Measurements from ENCODE around the gene ATP1A4.
"Not testable (repeated sequence)": the region's sequence is repeated elsewhere in the genome, so short reads cannot be mapped to it uniquely, and the experiment has no call there.

ATP1A4 gene

GRCh38 chr1:160122978-160123495, 28.4 kb upstream of the ATP1A4 start:
- Histone ChIP-seq H3K36me3 (ENCODE audit: control insufficient read depth, insufficient read depth, low read length) (no peaks in the 10 kb centered on the region), H3K4me3 (ENCODE audit: insufficient read depth, low read depth, low read length, poor library complexity, severe bottlenecking) (no peak overlapping the region)

GRCh38 chr1:160123726-160124125, 27.7 kb upstream of the ATP1A4 start:
- Histone ChIP-seq H3K4me3 (ENCODE audit: insufficient read depth, low read depth, low read length, poor library complexity, severe bottlenecking) (no peak overlapping the region), H3K9me3 (ENCODE audit: control insufficient read depth, low read length) (no peaks in the 10 kb centered on the region), H3K27ac (ENCODE audit: insufficient read depth, low read length, poor library complexity, severe bottlenecking) (no peak overlapping the region), H3K4me1 (ENCODE audit: control insufficient read depth, insufficient read depth, low read length, poor library complexity, severe bottlenecking) (no peaks in the 10 kb centered on the region), H3K27me3 (replicated peaks; ENCODE audit: control insufficient read depth, insufficient read depth, low read length, poor library complexity, severe bottlenecking) (no peaks in the 10 kb centered on the region), H3K36me3 (ENCODE audit: control insufficient read depth, insufficient read depth, low read length) (no peaks in the 10 kb centered on the region)
- no peak for DNase-seq

More at GRCh38 chr1:160122978-160123495, 28.4 kb upstream of the ATP1A4 start:
- Histone ChIP-seq H3K27me3 (replicated peaks; ENCODE audit: control insufficient read depth, insufficient read depth, low read length, poor library complexity, severe bottlenecking) (no peaks in the 10 kb centered on the region), H3K9me3 (ENCODE audit: control insufficient read depth, low read length) (no peaks in the 10 kb centered on the region), H3K4me1 (ENCODE audit: control insufficient read depth, insufficient read depth, low read length, poor library complexity, severe bottlenecking) (no peaks in the 10 kb centered on the region), H3K27ac (ENCODE audit: insufficient read depth, low read length, poor library complexity, severe bottlenecking) (no peak overlapping the region)
- DNase-seq, result no peak

- no peak for DNase-seq
- Histone ChIP-seq H3K4me1 (ENCODE audit: control insufficient read depth, insufficient read depth, low read length, poor library complexity, severe bottlenecking) (no peaks in the 10 kb centered on the region), H3K27ac (ENCODE audit: insufficient read depth, low read length, poor library complexity, severe bottlenecking) (no peak overlapping the region)
These were observed 26.5 kb upstream of the ATP1A4 start for GRCh38 chr1:160124705-160125478.

GRCh38 chr1:160125746-160126145, 25.7 kb upstream of the ATP1A4 start:
- Histone ChIP-seq H3K36me3 (ENCODE audit: control insufficient read depth, insufficient read depth, low read length) (no peaks in the 10 kb centered on the region), H3K4me3 (ENCODE audit: insufficient read depth, low read depth, low read length, poor library complexity, severe bottlenecking) (no peak overlapping the region), H3K9me3 (ENCODE audit: control insufficient read depth, low read length) (no peaks in the 10 kb centered on the region), H3K4me1 (ENCODE audit: control insufficient read depth, insufficient read depth, low read length, poor library complexity, severe bottlenecking) (no peaks in the 10 kb centered on the region), H3K27me3 (replicated peaks; ENCODE audit: control insufficient read depth, insufficient read depth, low read length, poor library complexity, severe bottlenecking) (no peaks in the 10 kb centered on the region), H3K27ac (ENCODE audit: insufficient read depth, low read length, poor library complexity, severe bottlenecking) (no peak overlapping the region)
- no peak for DNase-seq

More at GRCh38 chr1:160124705-160125478, 26.5 kb upstream of the ATP1A4 start:
- Histone ChIP-seq H3K4me3 (ENCODE audit: insufficient read depth, low read depth, low read length, poor library complexity, severe bottlenecking) (no peak overlapping the region), H3K36me3 (ENCODE audit: control insufficient read depth, insufficient read depth, low read length) (no peaks in the 10 kb centered on the region), H3K9me3 (ENCODE audit: control insufficient read depth, low read length) (no peaks in the 10 kb centered on the region), H3K27me3 (replicated peaks; ENCODE audit: control insufficient read depth, insufficient read depth, low read length, poor library complexity, severe bottlenecking) (no peaks in the 10 kb centered on the region)

- not testable (repeated sequence) for H3K27me3 ChIP-seq (replicated peaks; ENCODE audit: control insufficient read depth, insufficient read depth, low read length, poor library complexity, severe bottlenecking); H3K9me3 ChIP-seq (ENCODE audit: control insufficient read depth, low read length); H3K4me1 ChIP-seq (ENCODE audit: control insufficient read depth, insufficient read depth, low read length, poor library complexity, severe bottlenecking); DNase-seq; H3K4me3 ChIP-seq (ENCODE audit: insufficient read depth, low read depth, low read length, poor library complexity, severe bottlenecking); H3K36me3 ChIP-seq (ENCODE audit: control insufficient read depth, insufficient read depth, low read length); H3K27ac ChIP-seq (ENCODE audit: insufficient read depth, low read length, poor library complexity, severe bottlenecking)
These were observed 25.1 kb upstream of the ATP1A4 start for GRCh38 chr1:160126342-160126741.

- Histone ChIP-seq H3K27me3 (replicated peaks; ENCODE audit: control insufficient read depth, insufficient read depth, low read length, poor library complexity, severe bottlenecking) (no peaks in the 10 kb centered on the region), H3K4me1 (ENCODE audit: control insufficient read depth, insufficient read depth, low read length, poor library complexity, severe bottlenecking) (no peaks in the 10 kb centered on the region), H3K4me3 (ENCODE audit: insufficient read depth, low read depth, low read length, poor library complexity, severe bottlenecking) (no peak overlapping the region), H3K27ac (ENCODE audit: insufficient read depth, low read length, poor library complexity, severe bottlenecking) (no peak overlapping the region), H3K36me3 (ENCODE audit: control insufficient read depth, insufficient read depth, low read length) (no peaks in the 10 kb centered on the region), H3K9me3 (ENCODE audit: control insufficient read depth, low read length) (no peaks in the 10 kb centered on the region)
- DNase-seq, result no peak
These were observed 24.0 kb upstream of the ATP1A4 start for GRCh38 chr1:160127381-160127780.

- no peak for DNase-seq
- no peaks in the 10 kb centered on the region for H3K4me1 ChIP-seq (ENCODE audit: control insufficient read depth, insufficient read depth, low read length, poor library complexity, severe bottlenecking)
- H3K4me3 ChIP-seq (ENCODE audit: insufficient read depth, low read depth, low read length, poor library complexity, severe bottlenecking), result no peak overlapping the region
- H3K27ac ChIP-seq (ENCODE audit: insufficient read depth, low read length, poor library complexity, severe bottlenecking), result no peak overlapping the region
- H3K36me3 ChIP-seq (ENCODE audit: control insufficient read depth, insufficient read depth, low read length), result no peaks in the 10 kb centered on the region
- H3K27me3 ChIP-seq (replicated peaks; ENCODE audit: control insufficient read depth, insufficient read depth, low read length, poor library complexity, severe bottlenecking), result no peaks in the 10 kb centered on the region
- no peaks in the 10 kb centered on the region for H3K9me3 ChIP-seq (ENCODE audit: control insufficient read depth, low read length)
These were observed 23.4 kb upstream of the ATP1A4 start for GRCh38 chr1:160127865-160128523.

- Histone ChIP-seq H3K9me3 (ENCODE audit: control insufficient read depth, low read length) (no peaks in the 10 kb centered on the region), H3K27ac (ENCODE audit: insufficient read depth, low read length, poor library complexity, severe bottlenecking) (no peak overlapping the region), H3K4me3 (ENCODE audit: insufficient read depth, low read depth, low read length, poor library complexity, severe bottlenecking) (no peak overlapping the region), H3K4me1 (ENCODE audit: control insufficient read depth, insufficient read depth, low read length, poor library complexity, severe bottlenecking) (no peaks in the 10 kb centered on the region), H3K27me3 (replicated peaks; ENCODE audit: control insufficient read depth, insufficient read depth, low read length, poor library complexity, severe bottlenecking) (no peaks in the 10 kb centered on the region), H3K36me3 (ENCODE audit: control insufficient read depth, insufficient read depth, low read length) (no peaks in the 10 kb centered on the region)
- no peak for DNase-seq
These were observed 22.8 kb upstream of the ATP1A4 start for GRCh38 chr1:160128636-160129035.

GRCh38 chr1:160129046-160129445, 22.4 kb upstream of the ATP1A4 start:
- no peaks in the 10 kb centered on the region for H3K4me1 ChIP-seq (ENCODE audit: control insufficient read depth, insufficient read depth, low read length, poor library complexity, severe bottlenecking)
- H3K27me3 ChIP-seq (replicated peaks; ENCODE audit: control insufficient read depth, insufficient read depth, low read length, poor library complexity, severe bottlenecking), result no peaks in the 10 kb centered on the region
- H3K36me3 ChIP-seq (ENCODE audit: control insufficient read depth, insufficient read depth, low read length), result no peaks in the 10 kb centered on the region
- DNase-seq, result no peak
- no peak overlapping the region for H3K4me3 ChIP-seq (ENCODE audit: insufficient read depth, low read depth, low read length, poor library complexity, severe bottlenecking)
- H3K9me3 ChIP-seq (ENCODE audit: control insufficient read depth, low read length), result no peaks in the 10 kb centered on the region
- H3K27ac ChIP-seq (ENCODE audit: insufficient read depth, low read length, poor library complexity, severe bottlenecking), result no peak overlapping the region

GRCh38 chr1:160129558-160129957, 21.8 kb upstream of the ATP1A4 start:
- H3K27me3 ChIP-seq (replicated peaks; ENCODE audit: control insufficient read depth, insufficient read depth, low read length, poor library complexity, severe bottlenecking), result no peaks in the 10 kb centered on the region
- H3K4me1 ChIP-seq (ENCODE audit: control insufficient read depth, insufficient read depth, low read length, poor library complexity, severe bottlenecking), result no peaks in the 10 kb centered on the region
- no peak overlapping the region for H3K27ac ChIP-seq (ENCODE audit: insufficient read depth, low read length, poor library complexity, severe bottlenecking)
- no peak for DNase-seq
- no peaks in the 10 kb centered on the region for H3K9me3 ChIP-seq (ENCODE audit: control insufficient read depth, low read length)
- H3K4me3 ChIP-seq (ENCODE audit: insufficient read depth, low read depth, low read length, poor library complexity, severe bottlenecking), result no peak overlapping the region
- no peaks in the 10 kb centered on the region for H3K36me3 ChIP-seq (ENCODE audit: control insufficient read depth, insufficient read depth, low read length)

Measured in effector memory CD4-positive, alpha-beta T cell (primary cell).